Osteoblast (primary cell): Measurements from ENCODE around the gene SCN8A. TPM values are rescaled to one million over a fixed set of nuclear protein-coding genes. Genes with fewer than 3 reads are reported as not detected.
"Not testable (repeated sequence)": the region's sequence is repeated elsewhere in the genome, so short reads cannot be mapped to it uniquely, and the experiment has no call there.

Source experiments
- DNase-seq: peaks from one replicate; pipeline ENCODE4 v3.0.0; 2011; ENCODE audit warnings: low spot score, mixed read lengths; ENCODE audit not compliant: insufficient read length; ENCODE audit errors: missing footprints
- H2AFZ ChIP-seq: 2 replicates; pipeline ENCODE4 v1.6.0; 2011; ENCODE audit warnings: mild to moderate bottlenecking, low read length
- H3K27ac ChIP-seq: 2 replicates; pipeline ENCODE4 v1.5.1; 2011; ENCODE audit warnings: mild to moderate bottlenecking, low read depth, low read length, moderate library complexity
- H3K27me3 ChIP-seq: 2 replicates; pipeline ENCODE4 v1.6.0; 2012; ENCODE audit warnings: mild to moderate bottlenecking, control low read depth, inconsistent platforms, low read length, moderate library complexity; ENCODE audit not compliant: insufficient read depth
- H3K36me3 ChIP-seq: 2 replicates; pipeline ENCODE4 v1.5.1; 2011; ENCODE audit warnings: mild to moderate bottlenecking, low read length, control low read depth, moderate library complexity; ENCODE audit not compliant: insufficient read depth
- H3K4me1 ChIP-seq: 2 replicates; pipeline ENCODE4 v1.5.1; 2011; ENCODE audit warnings: mild to moderate bottlenecking, low read length, control low read depth, moderate library complexity; ENCODE audit not compliant: insufficient read depth
- H3K4me2 ChIP-seq: 2 replicates; pipeline ENCODE4 v1.6.0; 2011; ENCODE audit warnings: mild to moderate bottlenecking, low read length; ENCODE audit not compliant: insufficient read depth
- H3K4me3 ChIP-seq: fragments of 200-600 bp; sonication (generic); 3 replicates; pipeline ENCODE4 v1.5.1; 2012; ENCODE audit warnings: mild to moderate bottlenecking, low read length, inconsistent platforms; ENCODE audit not compliant: insufficient read depth
- H3K79me2 ChIP-seq: 2 replicates; pipeline ENCODE4 v1.6.0; 2012; ENCODE audit warnings: mild to moderate bottlenecking, low read length, control low read depth, inconsistent platforms; ENCODE audit not compliant: insufficient read depth
- H3K9me3 ChIP-seq: 2 replicates; pipeline ENCODE4 v1.5.1; 2011; ENCODE audit warnings: low read depth, low read length, control low read depth
- H4K20me1 ChIP-seq: 2 replicates; pipeline ENCODE4 v1.6.0; 2012; ENCODE audit warnings: mild to moderate bottlenecking, low read length, control low read depth; ENCODE audit not compliant: insufficient read depth
- total RNA-seq: library from RNA; depleted of rRNA; stranded (reverse); fragments of >200 nt; gene quantifications from 2 replicates; pipeline ENCODE4 v1.2.3, GENCODE V29; 2012
- TF ChIP-seq, protein P1 (sequence below): IDR thresholded peaks from 2 replicates; pipeline ENCODE4 v1.5.1; 2011; ENCODE audit warnings: mild to moderate bottlenecking, low read depth, low read length, moderate library complexity; ENCODE audit errors: extremely low read depth

The SCN8A gene
- total RNA-seq, 1 donor: 26.4 TPM

DNA sequence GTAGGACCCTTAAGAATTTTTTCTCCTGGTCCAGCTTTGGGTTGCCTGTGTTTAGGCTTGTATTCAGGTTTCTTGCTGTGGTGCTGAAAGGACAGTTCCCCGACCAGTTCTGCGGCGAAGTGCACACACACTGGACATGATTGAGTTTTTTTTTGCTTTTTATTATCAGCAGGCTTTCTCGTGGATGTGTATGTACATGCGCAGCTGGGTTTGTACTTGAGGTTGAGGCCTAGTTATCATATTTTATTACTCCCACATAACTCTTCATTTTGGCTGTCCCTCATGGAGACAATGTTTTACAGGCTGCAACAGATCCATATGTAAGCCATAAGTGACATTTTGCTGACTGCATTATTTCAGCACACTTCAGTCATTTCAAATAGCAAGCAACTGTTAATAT lies 2.5 kb downstream of the SCN8A start:
- no peak overlapping the region for H3K4me3 ChIP-seq
- no peak overlapping the region for H3K27ac ChIP-seq
- H3K36me3 ChIP-seq: no peaks in the 10 kb centered on the region
- TF ChIP-seq, protein P1, sequence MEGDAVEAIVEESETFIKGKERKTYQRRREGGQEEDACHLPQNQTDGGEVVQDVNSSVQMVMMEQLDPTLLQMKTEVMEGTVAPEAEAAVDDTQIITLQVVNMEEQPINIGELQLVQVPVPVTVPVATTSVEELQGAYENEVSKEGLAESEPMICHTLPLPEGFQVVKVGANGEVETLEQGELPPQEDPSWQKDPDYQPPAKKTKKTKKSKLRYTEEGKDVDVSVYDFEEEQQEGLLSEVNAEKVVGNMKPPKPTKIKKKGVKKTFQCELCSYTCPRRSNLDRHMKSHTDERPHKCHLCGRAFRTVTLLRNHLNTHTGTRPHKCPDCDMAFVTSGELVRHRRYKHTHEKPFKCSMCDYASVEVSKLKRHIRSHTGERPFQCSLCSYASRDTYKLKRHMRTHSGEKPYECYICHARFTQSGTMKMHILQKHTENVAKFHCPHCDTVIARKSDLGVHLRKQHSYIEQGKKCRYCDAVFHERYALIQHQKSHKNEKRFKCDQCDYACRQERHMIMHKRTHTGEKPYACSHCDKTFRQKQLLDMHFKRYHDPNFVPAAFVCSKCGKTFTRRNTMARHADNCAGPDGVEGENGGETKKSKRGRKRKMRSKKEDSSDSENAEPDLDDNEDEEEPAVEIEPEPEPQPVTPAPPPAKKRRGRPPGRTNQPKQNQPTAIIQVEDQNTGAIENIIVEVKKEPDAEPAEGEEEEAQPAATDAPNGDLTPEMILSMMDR: no peak
- peaks cover 6% of the 10 kb centered on the region for H3K4me1 ChIP-seq
- DNase-seq: peak; percentile 78
- H3K27me3 ChIP-seq: no peaks in the 10 kb centered on the region
- H4K20me1 ChIP-seq: peaks cover 59% of the 10 kb centered on the region
- no peak overlapping the region for H3K4me2 ChIP-seq
- no peaks in the 10 kb centered on the region for H3K9me3 ChIP-seq
- H2AFZ ChIP-seq: no peak overlapping the region
- H3K79me2 ChIP-seq: peaks cover 72% of the 10 kb centered on the region

DNA sequence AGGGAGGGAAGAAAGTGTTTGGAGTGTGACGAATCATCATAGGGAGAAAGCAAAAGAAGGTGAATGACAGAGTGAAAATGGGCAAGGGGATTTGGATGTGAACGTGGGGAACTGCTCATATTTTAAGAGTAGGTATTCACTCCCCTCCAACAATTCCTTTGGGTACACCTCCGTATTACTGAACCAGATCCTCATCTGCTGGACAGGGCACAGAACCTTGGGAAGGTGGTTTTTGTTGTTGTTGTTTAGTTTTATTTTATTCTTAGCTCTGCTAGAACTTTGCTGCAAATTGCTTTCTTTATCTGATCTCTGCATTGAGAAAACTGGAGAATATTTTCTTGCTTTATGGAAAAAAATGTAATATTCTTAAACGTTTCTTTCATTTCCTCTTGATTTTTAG lies 7.1 kb downstream of the SCN8A start:
- H3K4me1 ChIP-seq: no peaks in the 10 kb centered on the region
- H3K4me3 ChIP-seq: no peak overlapping the region
- H4K20me1 ChIP-seq: peaks cover 87% of the 10 kb centered on the region
- H3K27me3 ChIP-seq: no peaks in the 10 kb centered on the region
- H2AFZ ChIP-seq: no peak overlapping the region
- TF ChIP-seq, protein P1: no peak
- H3K79me2 ChIP-seq: peaks cover 97% of the 10 kb centered on the region
- H3K36me3 ChIP-seq: no peaks in the 10 kb centered on the region
- no peaks in the 10 kb centered on the region for H3K9me3 ChIP-seq
- H3K4me2 ChIP-seq: no peak overlapping the region
- H3K27ac ChIP-seq: no peak overlapping the region
- no peak for DNase-seq

DNA sequence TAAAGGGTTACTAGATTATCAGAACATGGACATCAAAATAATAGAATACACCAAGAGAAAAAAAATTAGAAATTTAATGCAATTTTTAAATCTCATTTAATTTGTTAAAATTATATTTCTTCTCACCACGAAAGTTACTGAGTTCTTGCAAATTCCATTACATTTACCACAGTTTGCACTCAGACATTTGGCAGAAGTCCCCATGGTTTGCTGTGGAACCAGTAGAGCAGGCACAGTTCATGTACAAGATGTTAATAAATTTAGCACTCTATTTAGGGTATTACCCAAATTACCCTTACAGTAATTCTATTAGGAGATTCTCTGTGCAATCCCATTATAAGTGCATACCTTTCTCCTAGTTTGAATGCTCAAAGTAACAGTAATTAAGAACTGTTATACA lies 9.7 kb downstream of the SCN8A start:
- Histone ChIP-seq H3K27ac (no peak overlapping the region), H3K79me2 (peaks cover 99% of the 10 kb centered on the region), H3K27me3 (no peaks in the 10 kb centered on the region), H3K9me3 (no peaks in the 10 kb centered on the region), H3K4me1 (no peaks in the 10 kb centered on the region), H3K4me2 (no peak overlapping the region), H3K4me3 (no peak overlapping the region), H2AFZ (no peak overlapping the region), H4K20me1 (peaks cover 78% of the 10 kb centered on the region), H3K36me3 (no peaks in the 10 kb centered on the region)
- no peak for DNase-seq
- TF ChIP-seq, protein P1: no peak

DNA sequence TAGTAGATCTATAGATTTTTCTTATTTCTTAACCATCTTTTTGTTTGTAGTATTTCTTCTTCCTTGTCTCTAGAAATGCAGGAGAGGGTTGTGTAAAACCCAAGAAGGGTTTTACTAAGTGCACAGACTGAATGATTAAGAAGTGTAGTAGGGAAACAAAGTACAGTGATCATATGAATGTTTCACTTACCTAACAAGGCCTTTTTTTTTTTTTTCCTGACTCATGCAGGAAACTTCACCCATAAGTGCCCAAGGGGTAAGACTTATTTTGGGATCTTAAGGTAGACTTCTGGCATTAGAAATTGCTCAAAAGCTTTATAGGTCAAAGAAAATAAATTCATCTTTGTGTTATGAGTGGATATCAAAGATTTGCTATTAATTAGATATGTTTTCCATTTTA lies 10.2 kb downstream of the SCN8A start:
- Histone ChIP-seq H4K20me1 (peaks cover 75% of the 10 kb centered on the region), H3K36me3 (no peaks in the 10 kb centered on the region), H3K4me2 (no peak overlapping the region), H3K27me3 (no peaks in the 10 kb centered on the region), H3K4me1 (no peaks in the 10 kb centered on the region), H3K9me3 (no peaks in the 10 kb centered on the region), H2AFZ (no peak overlapping the region), H3K27ac (no peak overlapping the region), H3K79me2 (peaks cover 99% of the 10 kb centered on the region), H3K4me3 (no peak overlapping the region)
- DNase-seq: no peak
- TF ChIP-seq, protein P1: no peak

DNA sequence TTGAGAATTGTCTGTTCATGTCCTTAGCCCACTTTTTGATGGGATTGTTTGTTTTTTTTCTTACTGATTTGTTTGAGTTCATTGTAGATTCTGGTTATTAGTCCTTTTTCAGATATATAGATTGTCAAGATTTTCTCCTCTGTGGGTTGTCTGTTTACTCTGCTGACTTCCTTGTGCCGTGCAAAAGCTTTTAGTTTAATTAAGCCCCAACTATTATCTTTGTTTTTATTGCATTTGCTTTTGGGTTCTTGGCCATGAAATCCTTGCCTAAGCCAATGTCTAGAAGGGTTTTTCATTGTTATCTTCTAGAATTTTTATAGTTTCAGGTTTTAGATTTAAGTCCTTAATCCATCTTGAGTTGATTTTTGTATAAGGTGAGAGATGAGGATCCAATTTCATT lies 14.9 kb downstream of the SCN8A start:
- not testable (repeated sequence) for H3K27ac ChIP-seq, H3K4me2 ChIP-seq, H3K4me1 ChIP-seq, H3K4me3 ChIP-seq, H3K9me3 ChIP-seq, H3K27me3 ChIP-seq, H3K36me3 ChIP-seq, DNase-seq, H2AFZ ChIP-seq
- peaks cover 90% of the 10 kb centered on the region for H3K79me2 ChIP-seq
- H4K20me1 ChIP-seq: peaks cover 45% of the 10 kb centered on the region

DNA sequence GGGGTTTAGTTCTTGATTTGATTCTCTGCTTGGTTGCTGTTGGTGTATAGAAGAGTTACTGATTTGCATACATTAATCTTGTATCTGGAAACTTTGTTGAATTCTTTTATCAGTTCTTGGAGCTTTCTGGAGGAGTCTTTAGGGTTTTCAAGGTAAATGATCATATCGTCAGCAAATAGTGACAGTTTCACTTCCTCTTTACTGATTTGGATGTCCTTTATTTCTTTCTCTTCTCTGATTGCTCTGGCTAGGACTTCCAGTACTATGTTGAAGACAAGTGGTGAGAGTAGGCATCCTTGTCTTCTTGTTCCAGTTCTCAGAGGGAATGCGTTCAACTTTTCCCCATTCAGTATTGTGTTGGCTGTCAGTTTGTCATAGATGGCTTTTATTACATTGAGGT lies 16.2 kb downstream of the SCN8A start:
- not testable (repeated sequence) for H3K9me3 ChIP-seq, H3K36me3 ChIP-seq, H3K27me3 ChIP-seq, H3K4me1 ChIP-seq, H3K27ac ChIP-seq, H2AFZ ChIP-seq, H3K4me2 ChIP-seq, H3K4me3 ChIP-seq, DNase-seq
- Histone ChIP-seq H3K79me2 (peaks cover 91% of the 10 kb centered on the region), H4K20me1 (peaks cover 41% of the 10 kb centered on the region)
